HepG2 (cell line): ENCODE results near the gene OCLN. TPM values are rescaled to one million over a fixed set of nuclear protein-coding genes. Genes with fewer than 3 reads are reported as not detected.
A peak's percentile ranks its signal among the peaks of the same experiment; 100 is the strongest.

Source experiments
- ATAC-seq: fragments of 200-7000 bp; cut with Tn5 transposase; 3 replicates; pipeline ENCODE4 v1.9.1; 2020; ENCODE audit warnings: mild to moderate bottlenecking, moderate library complexity
- Bru-seq: library from RNA; stranded (reverse); fragments of 400-500 nt; gene quantifications from one replicate; lab custom pipeline; 2021; lab: Mats Ljungman, UMichigan
- BruChase-seq, 2 experiments: library from RNA; stranded (reverse); fragments of 400-500 nt; gene quantifications; one replicate each; lab custom pipeline; 2021; lab: Mats Ljungman, UMichigan
- BruUV-seq: library from RNA; stranded (reverse); fragments of 400-500 nt; replicated peaks from 2 replicates; lab custom pipeline; 2021; lab: Mats Ljungman, UMichigan
- CTCF ChIA-PET: fragments of 300-600 bp; formaldehyde crosslinking; extraction: SDS; loops from one replicate; lab custom pipeline; 2021; ENCODE audit warnings: low total read pairs, inconsistent platforms, low intra/inter-chr PET ratio; lab: Yijun Ruan, JAX
- POLR2A ChIA-PET: fragments of 350-600 bp; sonication (Branson Sonifier 250); formaldehyde crosslinking; loops from one replicate; lab custom pipeline; 2020; ENCODE audit warnings: antibody characterized with exemption, inconsistent platforms; lab: Yijun Ruan, JAX
- DNase-seq: peaks from one replicate; pipeline ENCODE4 v3.0.0-alpha.2; 2015; ENCODE audit warnings: low spot score
- FAIRE-seq: peaks from 3 replicates; lab custom pipeline; 2011; peaks lifted over from hg19 to GRCh38; lab: Jason Lieb, UNC
- H2AFZ ChIP-seq: one replicate; pipeline ENCODE4 v1.6.1; 2011; ENCODE audit warnings: low read length, inconsistent platforms
- H3K27ac ChIP-seq: fragments of 300-600 bp; 3 replicates; pipeline ENCODE4 v1.8.0; 2011; ENCODE audit warnings: mixed run types, mild to moderate bottlenecking, mixed read lengths, low read length, inconsistent platforms; ENCODE audit not compliant: insufficient read depth; ENCODE audit errors: extremely low read length
- H3K27me3 ChIP-seq, 2 experiments: fragments of 200-600 bp in 1 of 2; 2 replicates in 1 of 2; 3 replicates in 1 of 2; pipeline versions ENCODE4 v1.6.0 to v1.8.0; 2011; ENCODE audit warnings: low read length in 2 of 2, mild to moderate bottlenecking in 2 of 2, moderate library complexity in 2 of 2, inconsistent platforms in 1 of 2; ENCODE audit not compliant: insufficient read depth in 2 of 2, control insufficient read depth in 1 of 2
- H3K36me3 ChIP-seq, 2 experiments: fragments of 200-600 bp in 1 of 2; replicated peaks in 1 of 2; 2 replicates in 1 of 2; 3 replicates in 1 of 2; pipeline versions ENCODE4 v1.5.1 to v1.8.0; 2011; ENCODE audit warnings: low read length in 2 of 2, inconsistent platforms in 1 of 2; ENCODE audit not compliant: insufficient read depth in 2 of 2, control insufficient read depth in 1 of 2
- H3K4me1 ChIP-seq: 2 replicates; pipeline ENCODE4 v1.5.1; 2012; ENCODE audit warnings: low read length, inconsistent platforms; ENCODE audit not compliant: insufficient read depth
- H3K4me2 ChIP-seq: 2 replicates; pipeline ENCODE4 v1.6.0; 2011; ENCODE audit warnings: low read depth, low read length, inconsistent platforms
- H3K4me3 ChIP-seq, 3 experiments: fragments of 200-600 bp in 1 of 3; sonication (generic), shearing (Covaris generic) in 1 of 3; replicated peaks in 1 of 3; 2 replicates each; pipeline ENCODE4 v1.5.1; 2011 to 2016; ENCODE audit warnings: low read length in 3 of 3, inconsistent platforms in 2 of 3, low read depth in 2 of 3, mild to moderate bottlenecking in 2 of 3, control low read depth in 1 of 3, mixed read lengths in 1 of 3; ENCODE audit not compliant: insufficient read depth in 1 of 3
- H3K79me2 ChIP-seq: one replicate; pipeline ENCODE4 v1.6.1; 2011; ENCODE audit warnings: low read length, inconsistent platforms; ENCODE audit not compliant: insufficient read depth
- H3K9ac ChIP-seq: 2 replicates; pipeline ENCODE4 v1.6.0; 2011; ENCODE audit warnings: mild to moderate bottlenecking, low read depth, low read length, inconsistent platforms; ENCODE audit not compliant: insufficient read depth
- H3K9me3 ChIP-seq: 2 replicates; pipeline ENCODE4 v1.5.1; 2012; ENCODE audit warnings: mild to moderate bottlenecking, low read length
- H4K20me1 ChIP-seq: 2 replicates; pipeline ENCODE4 v1.6.0; 2011; ENCODE audit warnings: inconsistent platforms, mild to moderate bottlenecking, low read length, moderate library complexity; ENCODE audit not compliant: insufficient read depth
- RBM39 ChIP-seq: fragments of 200-400 bp; formaldehyde crosslinking; IDR thresholded peaks from one replicate; pipeline ENCODE4 v1.6.1; 2018; ENCODE audit warnings: antibody characterized with exemption, mild to moderate bottlenecking, low read depth, low read length; ENCODE audit not compliant: poor library complexity, severe bottlenecking
- ZNF280D ChIP-seq: sonication (generic); formaldehyde crosslinking; IDR thresholded peaks from 2 replicates; pipeline ENCODE4 v1.5.1; 2020; ENCODE audit warnings: mild to moderate bottlenecking, missing genetic modification reagents
- ZNF382 ChIP-seq: sonication (generic); formaldehyde crosslinking; IDR thresholded peaks from 2 replicates; pipeline ENCODE4 v1.5.0; 2020; ENCODE audit warnings: missing genetic modification reagents, mild to moderate bottlenecking, borderline replicate concordance
- ZNF496 ChIP-seq: sonication (generic); formaldehyde crosslinking; IDR thresholded peaks from 2 replicates; pipeline ENCODE4 v1.8.1; 2023; ENCODE audit warnings: mild to moderate bottlenecking, moderate library complexity, missing genetic modification reagents; ENCODE audit not compliant: insufficient replicate concordance
- WGBS: methylation state at CpG from one replicate; pipeline ENCODE4 v1.1.6; 2017; ENCODE audit warnings: low lambda C conversion rate; 5-methylcytosine and 5-hydroxymethylcytosine counted together
- in situ Hi-C: cut with HindIII; loops from 2 replicates; pipeline ENCODE4 v1.10.0; 2017; ENCODE audit warnings: low pct_unique_long_range_greater_than_20kb; ENCODE audit not compliant: extremely low pct_ligation_motif_present
- intact Hi-C: fragments of 100-400 bp; cut with micrococcal nuclease; formaldehyde crosslinking; loops from one replicate; pipeline ENCODE4 v1.10.0; 2022; ENCODE audit not compliant: unreplicated experiment
- long read RNA-seq, 2 experiments: library from RNA in 1 of 2; library from polyadenylated mRNA in 1 of 2; stranded (forward) in 1 of 2; unstranded in 1 of 2; transcript quantifications; one replicate each; pipeline ENCODE4 v2.0.0, GENCODE V29; 2019 to 2022
- polyA minus RNA-seq, 3 experiments: library from RNA; depleted of rRNA, polyadenylated mRNA; stranded (reverse); fragments of >200 nt; gene quantifications; 2 replicates each; pipeline ENCODE4 v1.2.3, GENCODE V29; 2011; ENCODE audit warnings: low replicate concordance in 1 of 3
- polyA plus RNA-seq, 8 experiments: library from polyadenylated mRNA; depleted of rRNA in 3 of 8; stranded (reverse) in 7 of 8; unstranded in 1 of 8; fragments of >200 nt; fragmentation: Illumina TruSeq in 4 of 8; extraction: Trizol in 4 of 8; gene quantifications; 2 replicates each; pipeline versions ENCODE4 v1.2.1 to v1.2.3, GENCODE V29; 2011 to 2016; ENCODE audit warnings: low read depth in 4 of 8, missing spikeins in 1 of 8, mixed read lengths in 1 of 8; ENCODE audit not compliant: insufficient read depth in 1 of 8
- total RNA-seq, 5 experiments: library from RNA; depleted of rRNA; stranded (reverse); fragments of >200 nt; fragmentation: Illumina TruSeq; extraction: Trizol; gene quantifications; 2 replicates each; pipeline ENCODE4 v1.2.3, GENCODE V29; 2016; ENCODE audit warnings: low read depth in 1 of 5
- TF ChIP-seq, protein P1 (sequence below): sonication (generic); formaldehyde crosslinking; IDR thresholded peaks from 2 replicates; pipeline ENCODE4 v1.4.0; 2020; ENCODE audit warnings: low read depth, mild to moderate bottlenecking, missing genetic modification reagents
- TF ChIP-seq, protein P2 (sequence below): sonication (generic); formaldehyde crosslinking; IDR thresholded peaks from 2 replicates; pipeline ENCODE4 v1.9.0; 2022; ENCODE audit warnings: missing genetic modification reagents, mild to moderate bottlenecking, borderline replicate concordance

OCLN gene, protein sequence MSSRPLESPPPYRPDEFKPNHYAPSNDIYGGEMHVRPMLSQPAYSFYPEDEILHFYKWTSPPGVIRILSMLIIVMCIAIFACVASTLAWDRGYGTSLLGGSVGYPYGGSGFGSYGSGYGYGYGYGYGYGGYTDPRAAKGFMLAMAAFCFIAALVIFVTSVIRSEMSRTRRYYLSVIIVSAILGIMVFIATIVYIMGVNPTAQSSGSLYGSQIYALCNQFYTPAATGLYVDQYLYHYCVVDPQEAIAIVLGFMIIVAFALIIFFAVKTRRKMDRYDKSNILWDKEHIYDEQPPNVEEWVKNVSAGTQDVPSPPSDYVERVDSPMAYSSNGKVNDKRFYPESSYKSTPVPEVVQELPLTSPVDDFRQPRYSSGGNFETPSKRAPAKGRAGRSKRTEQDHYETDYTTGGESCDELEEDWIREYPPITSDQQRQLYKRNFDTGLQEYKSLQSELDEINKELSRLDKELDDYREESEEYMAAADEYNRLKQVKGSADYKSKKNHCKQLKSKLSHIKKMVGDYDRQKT
- total RNA-seq (2016; rRNA removed; fragmentation: Illumina TruSeq; extraction: Trizol), result 28.4 and 34.8 TPM in 2 replicates
- 5.7 and 5.8 TPM in 2 replicates for total RNA-seq (2016; cell fraction: cytosol; rRNA removed; fragmentation: Illumina TruSeq; extraction: Trizol; ENCODE audit: low read depth)
- total RNA-seq (2016; cell fraction: insoluble cytoplasmic fraction; rRNA removed; fragmentation: Illumina TruSeq; extraction: Trizol), result 28.2 and 35.4 TPM in 2 replicates
- 10.6 and 11.6 TPM in 2 replicates for total RNA-seq (2016; cell fraction: membrane; rRNA removed; fragmentation: Illumina TruSeq; extraction: Trizol)
- 43.9 and 47.4 TPM in 2 replicates for total RNA-seq (2016; cell fraction: nucleus; rRNA removed; fragmentation: Illumina TruSeq; extraction: Trizol)
- polyA plus RNA-seq (2011; rRNA removed), result 24.1 and 26.2 TPM in 2 replicates
- 15.0 and 25.5 TPM in 2 replicates for polyA plus RNA-seq (2011; cell fraction: cytosol; rRNA removed)
- polyA plus RNA-seq (2011; cell fraction: nucleus; rRNA removed), result 10.5 and 13.3 TPM in 2 replicates
- polyA plus RNA-seq (2012), result 22.7 and 27.5 TPM in 2 replicates
- polyA plus RNA-seq (2016; cell fraction: cytosol; fragmentation: Illumina TruSeq; extraction: Trizol; ENCODE audit: low read depth), result 1.5 and 1.9 TPM in 2 replicates
- 14.0 and 16.6 TPM in 2 replicates for polyA plus RNA-seq (2016; cell fraction: insoluble cytoplasmic fraction; fragmentation: Illumina TruSeq; extraction: Trizol; ENCODE audit: low read depth)
- 2.9 TPM in 2 replicates for polyA plus RNA-seq (2016; cell fraction: membrane; fragmentation: Illumina TruSeq; extraction: Trizol; ENCODE audit: low read depth)
- 32.0 and 39.4 TPM in 2 replicates for polyA plus RNA-seq (2016; cell fraction: nucleus; fragmentation: Illumina TruSeq; extraction: Trizol; ENCODE audit: insufficient read depth, low read depth)
- polyA minus RNA-seq (2011; rRNA and poly(A)+ RNA removed; ENCODE audit: low replicate concordance), result 1.1 and 68.4 TPM in 2 replicates
- 54.6 and 70.8 TPM in 2 replicates for polyA minus RNA-seq (2011; cell fraction: cytosol; rRNA and poly(A)+ RNA removed)
- polyA minus RNA-seq (2011; cell fraction: nucleus; rRNA and poly(A)+ RNA removed), result 58.3 and 68.8 TPM in 2 replicates
- percentile 72 among the genes with signal in this experiment for Bru-seq, nascent RNA
- percentile 85 among the genes with signal in this experiment for BruChase-seq, experiment 1, labeled RNA remaining after a 6-hour chase
- BruChase-seq, experiment 2, labeled RNA remaining after a 2-hour chase, result percentile 71 among the genes with signal in this experiment
- long read RNA-seq, experiment 1, full-length matches to known transcripts, result 14 of 27 reads
- long read RNA-seq, experiment 1, partial matches to known transcripts, result 2 of 27 reads
- long read RNA-seq, experiment 1, other reads (novel, unspliced or antisense), result 11 of 27 reads
- long read RNA-seq, experiment 2, full-length matches to known transcripts, result 12 of 27 reads
- long read RNA-seq, experiment 2, partial matches to known transcripts, result 7 of 27 reads
- long read RNA-seq, experiment 2, other reads (novel, unspliced or antisense), result 8 of 27 reads

DNA sequence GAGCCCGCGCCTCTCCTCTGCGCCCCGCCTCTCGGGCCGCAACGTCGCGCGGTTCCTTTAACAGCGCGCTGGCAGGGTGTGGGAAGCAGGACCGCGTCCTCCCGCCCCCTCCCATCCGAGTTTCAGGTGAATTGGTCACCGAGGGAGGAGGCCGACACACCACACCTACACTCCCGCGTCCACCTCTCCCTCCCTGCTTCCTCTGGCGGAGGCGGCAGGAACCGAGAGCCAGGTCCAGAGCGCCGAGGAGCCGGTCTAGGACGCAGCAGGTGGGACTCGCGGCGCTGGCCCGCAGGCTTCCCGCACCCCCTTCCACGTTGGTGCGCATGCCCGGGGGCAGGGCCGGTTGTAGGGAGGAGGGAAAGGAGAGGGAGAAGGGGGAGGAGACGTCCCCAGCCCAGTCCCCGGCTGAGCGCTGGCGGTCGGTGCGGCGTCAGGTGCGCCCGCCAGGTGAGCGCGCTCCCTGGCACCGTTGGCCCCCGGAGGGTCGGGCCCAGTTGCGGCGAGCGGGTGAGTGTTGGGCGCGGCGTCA lies at the start of gene OCLN:
Gene OCLN, plus strand, starts transcription at position 400 of the 532 bp plus-strand sequence. CDS start 11,455 bp downstream, outside the sequence.
- POLR2A ChIA-PET, result interaction anchor here (1.0 to 1.9 kb wide), 5 partner anchors 25 to 40 kb away, joined by 4 to 14 read pairs (median 9); no protein-coding TSS in a partner anchor
- ATAC-seq (peak; percentile 93), FAIRE-seq (peak; percentile 63), DNase-seq (peak; percentile 78)
- no peaks in the 10 kb centered on the region; a peak in 1 of 5 replicates for H3K27me3 ChIP-seq
- peak within 1 kb of the TSS; percentile 85 for H3K9ac ChIP-seq
- in situ Hi-C loops (loop anchor here (5.0 kb wide), 1 partner anchor 80 kb away; no protein-coding TSS in a partner anchor), intact Hi-C loops (loop anchor here (1.0 to 5.0 kb wide), 3 partner anchors 35 to 77 kb away; partner anchors contain the start of gene MARVELD2)
- WGBS, result 0% methylated on average over 13 of the region's 56 CpGs
- H3K79me2 ChIP-seq, result peaks cover 40% of the 10 kb centered on the region
- H3K9me3 ChIP-seq, result no peaks in the 10 kb centered on the region
- peak within 1 kb of the TSS; percentile 83 to 96 (median 92) for H3K4me3 ChIP-seq
- H4K20me1 ChIP-seq, result no peaks in the 10 kb centered on the region; the same call in 1 of the 2 replicates
- H2AFZ ChIP-seq, result peak within 1 kb of the TSS; percentile 71
- no TSS peak for BruUV-seq
- peak within 1 kb of the TSS; percentile 73 for H3K4me2 ChIP-seq
- CTCF ChIA-PET, result no interaction called here
- H3K4me1 ChIP-seq, result peaks cover 63% of the 10 kb centered on the region
- no peaks in the 10 kb centered on the region for H3K36me3 ChIP-seq
- peak within 1 kb of the TSS; percentile 77 for H3K27ac ChIP-seq
- TF ChIP-seq, protein P1, sequence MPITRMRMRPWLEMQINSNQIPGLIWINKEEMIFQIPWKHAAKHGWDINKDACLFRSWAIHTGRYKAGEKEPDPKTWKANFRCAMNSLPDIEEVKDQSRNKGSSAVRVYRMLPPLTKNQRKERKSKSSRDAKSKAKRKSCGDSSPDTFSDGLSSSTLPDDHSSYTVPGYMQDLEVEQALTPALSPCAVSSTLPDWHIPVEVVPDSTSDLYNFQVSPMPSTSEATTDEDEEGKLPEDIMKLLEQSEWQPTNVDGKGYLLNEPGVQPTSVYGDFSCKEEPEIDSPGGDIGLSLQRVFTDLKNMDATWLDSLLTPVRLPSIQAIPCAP, result 0 out of 2 replicates have a peak, but pooled peaks have one; percentile 50
- no peak for TF ChIP-seq ZNF382
- TF ChIP-seq, protein P2, sequence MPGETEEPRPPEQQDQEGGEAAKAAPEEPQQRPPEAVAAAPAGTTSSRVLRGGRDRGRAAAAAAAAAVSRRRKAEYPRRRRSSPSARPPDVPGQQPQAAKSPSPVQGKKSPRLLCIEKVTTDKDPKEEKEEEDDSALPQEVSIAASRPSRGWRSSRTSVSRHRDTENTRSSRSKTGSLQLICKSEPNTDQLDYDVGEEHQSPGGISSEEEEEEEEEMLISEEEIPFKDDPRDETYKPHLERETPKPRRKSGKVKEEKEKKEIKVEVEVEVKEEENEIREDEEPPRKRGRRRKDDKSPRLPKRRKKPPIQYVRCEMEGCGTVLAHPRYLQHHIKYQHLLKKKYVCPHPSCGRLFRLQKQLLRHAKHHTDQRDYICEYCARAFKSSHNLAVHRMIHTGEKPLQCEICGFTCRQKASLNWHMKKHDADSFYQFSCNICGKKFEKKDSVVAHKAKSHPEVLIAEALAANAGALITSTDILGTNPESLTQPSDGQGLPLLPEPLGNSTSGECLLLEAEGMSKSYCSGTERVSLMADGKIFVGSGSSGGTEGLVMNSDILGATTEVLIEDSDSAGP, result peak; percentile 100
- no peak for TF ChIP-seq ZNF280D
- TF ChIP-seq RBM39, result peak; percentile 74
- no peak for TF ChIP-seq ZNF496 (CRISPR knock-in tag)
